ENCODE data around the gene MRPL39.

MRPL39 gene

GRCh38 chr21:25568246-25568645 lies 39.0 kb downstream of the MRPL39 start:
- DNase-seq = peak in 1 of 5 experiments; percentile 66

- DNase-seq = peak in 1 of 5 experiments; percentile 53
Measured at GRCh38 chr21:25567472-25567871, 39.8 kb downstream of the MRPL39 start.

DNA sequence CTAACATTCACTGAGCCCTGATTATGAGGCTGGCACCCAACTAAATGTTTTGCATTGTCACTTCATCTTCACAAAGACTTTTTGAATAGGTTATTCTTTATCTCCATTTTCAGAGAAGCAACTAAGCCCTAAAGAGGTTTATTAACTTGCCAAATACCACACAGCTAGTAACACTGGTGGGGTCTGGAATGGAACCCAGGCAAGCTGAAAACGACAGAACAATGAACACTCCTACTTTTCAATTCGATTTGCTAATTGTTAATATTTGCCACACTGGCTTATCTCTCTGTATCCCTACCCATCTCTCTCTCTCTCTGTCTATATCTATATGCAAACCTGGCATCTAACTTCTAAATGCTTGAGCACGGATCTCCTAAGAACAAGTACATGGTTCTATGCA lies 40.6 kb downstream of the MRPL39 start:
- no peak for DNase-seq

- DNase-seq = no peak
Measured at GRCh38 chr21:25565272-25566211, 41.7 kb downstream of the MRPL39 start.

DNA sequence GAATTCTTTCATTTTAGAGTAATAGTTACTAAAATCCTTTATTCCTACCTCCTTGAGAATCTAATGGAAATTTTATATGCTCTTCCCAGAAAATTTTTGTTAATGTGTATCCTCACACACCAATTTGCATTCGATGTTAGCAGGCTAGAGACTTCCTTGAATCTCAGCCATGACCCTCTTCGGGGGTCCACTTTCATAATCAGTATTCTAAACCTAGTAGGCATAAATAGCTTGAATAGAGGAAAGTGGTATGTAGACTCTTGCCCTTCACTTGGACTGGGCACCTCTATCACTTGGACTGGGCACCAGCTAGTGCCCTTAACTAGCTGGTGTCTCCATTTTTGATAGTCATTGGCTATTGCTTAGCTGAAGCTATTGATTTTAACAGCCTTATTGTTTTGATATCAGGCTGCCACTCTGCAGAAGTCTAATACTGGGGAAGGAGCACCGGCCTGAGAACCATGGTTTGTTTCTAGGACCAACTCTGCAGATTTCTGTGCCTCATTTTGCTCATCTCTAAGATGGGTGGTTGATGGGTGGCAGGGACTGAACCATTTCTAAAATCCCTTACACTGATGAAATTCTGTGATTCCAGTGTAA lies 42.8 kb downstream of the MRPL39 start:
- no peak for DNase-seq

- DNase-seq = peak in 2 of 5 experiments; percentile 51 to 87
Measured at GRCh38 chr21:25563361-25564116, 43.7 kb downstream of the MRPL39 start.

GRCh38 chr21:25562660-25563059 lies 44.6 kb downstream of the MRPL39 start:
- DNase-seq = peak in 1 of 5 experiments; percentile 46

- DNase-seq = peak; percentile 36 to 86 (median 56)
Measured at GRCh38 chr21:25561668-25562641, 45.3 kb downstream of the MRPL39 start.

DNA sequence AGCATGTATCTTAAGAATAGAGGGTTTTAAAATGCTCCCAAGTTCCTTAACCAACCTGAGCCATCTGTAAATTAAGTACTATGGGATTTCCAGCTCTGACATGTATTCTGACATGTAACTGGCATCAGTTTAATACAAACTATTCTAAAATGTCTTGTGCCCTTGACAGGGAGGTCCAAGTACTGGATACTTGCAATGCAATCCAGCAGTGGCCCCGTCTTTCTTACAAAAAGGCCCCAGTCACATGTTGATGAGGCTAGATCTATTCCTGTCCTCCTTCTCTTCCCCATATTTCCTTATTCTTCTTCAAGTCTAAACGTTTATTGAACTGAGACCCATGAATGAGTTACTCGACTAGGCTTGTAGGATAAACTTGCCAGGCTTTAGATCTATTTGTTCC lies 46.4 kb downstream of the MRPL39 start:
- DNase-seq = no peak

DNA sequence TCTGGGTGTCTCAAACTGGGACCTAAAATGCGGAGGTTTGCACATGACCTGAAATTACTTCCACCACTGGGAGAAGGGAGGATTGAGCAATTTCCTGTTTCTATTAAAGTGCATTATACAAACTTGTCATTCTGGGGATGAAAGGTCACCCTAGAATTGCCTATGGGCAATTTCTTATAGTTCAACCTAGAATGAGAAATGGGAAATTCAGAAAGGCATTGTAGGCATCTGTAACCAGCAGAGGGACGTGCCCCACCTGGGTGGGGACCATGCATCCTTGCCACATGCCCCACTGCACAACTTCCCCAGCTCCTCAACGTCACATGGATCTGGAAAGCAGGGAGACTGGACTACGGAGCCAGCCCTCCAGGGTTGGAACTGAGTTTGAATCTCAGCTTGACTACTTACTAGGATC lies 47.0 kb downstream of the MRPL39 start:
- no peak for DNase-seq

- no peak for DNase-seq
Measured at GRCh38 chr21:25559746-25560145, 47.5 kb downstream of the MRPL39 start.

- no peak for DNase-seq
Measured at GRCh38 chr21:25558123-25558522, 49.2 kb downstream of the MRPL39 start.

- no peak for DNase-seq
Measured at GRCh38 chr21:25557180-25557579, 50.1 kb downstream of the MRPL39 start.

- no peak for DNase-seq
Measured at GRCh38 chr21:25556091-25556490, 51.2 kb downstream of the MRPL39 start.

DNA sequence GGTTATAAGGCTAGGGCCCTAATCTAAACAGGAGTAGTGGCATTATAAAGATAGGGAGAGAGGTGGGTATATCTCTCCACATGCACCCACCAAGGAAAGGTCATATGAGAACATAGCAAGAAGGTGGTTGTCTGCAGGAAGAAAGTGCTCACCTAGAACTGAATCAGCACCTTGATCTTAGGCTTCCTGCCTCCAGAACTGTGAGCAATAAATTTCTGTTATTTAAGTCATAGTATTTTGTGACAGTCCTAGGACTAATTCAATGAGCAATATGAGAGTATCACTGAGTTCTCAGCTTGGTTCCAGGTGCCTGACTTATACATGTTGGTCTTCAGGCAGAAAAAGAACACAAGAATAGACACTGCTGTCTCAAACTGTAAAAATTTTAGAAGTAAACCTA lies 51.8 kb downstream of the MRPL39 start:
- no peak for DNase-seq

- DNase-seq = no peak
Measured at GRCh38 chr21:25552856-25553255, 54.4 kb downstream of the MRPL39 start.

DNA sequence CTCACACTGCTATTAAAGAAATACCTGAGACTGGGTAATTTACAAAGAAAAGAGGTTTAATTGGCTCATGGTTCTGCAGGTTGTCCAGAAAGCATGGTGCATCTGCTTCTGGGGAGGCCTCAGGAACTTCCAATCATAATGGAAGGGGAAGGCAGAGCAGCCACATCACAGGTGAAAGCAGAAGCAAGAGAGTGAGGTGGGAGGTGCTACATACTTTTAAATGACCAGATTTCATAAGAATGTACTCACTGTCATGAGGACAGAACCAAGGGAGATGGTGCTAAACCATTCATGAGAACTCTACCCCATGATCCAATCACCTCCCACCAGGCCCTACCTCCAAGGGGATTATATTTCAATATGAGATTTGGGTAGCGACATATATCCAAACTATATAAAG lies 55.7 kb downstream of the MRPL39 start:
- DNase-seq = no peak

DNA sequence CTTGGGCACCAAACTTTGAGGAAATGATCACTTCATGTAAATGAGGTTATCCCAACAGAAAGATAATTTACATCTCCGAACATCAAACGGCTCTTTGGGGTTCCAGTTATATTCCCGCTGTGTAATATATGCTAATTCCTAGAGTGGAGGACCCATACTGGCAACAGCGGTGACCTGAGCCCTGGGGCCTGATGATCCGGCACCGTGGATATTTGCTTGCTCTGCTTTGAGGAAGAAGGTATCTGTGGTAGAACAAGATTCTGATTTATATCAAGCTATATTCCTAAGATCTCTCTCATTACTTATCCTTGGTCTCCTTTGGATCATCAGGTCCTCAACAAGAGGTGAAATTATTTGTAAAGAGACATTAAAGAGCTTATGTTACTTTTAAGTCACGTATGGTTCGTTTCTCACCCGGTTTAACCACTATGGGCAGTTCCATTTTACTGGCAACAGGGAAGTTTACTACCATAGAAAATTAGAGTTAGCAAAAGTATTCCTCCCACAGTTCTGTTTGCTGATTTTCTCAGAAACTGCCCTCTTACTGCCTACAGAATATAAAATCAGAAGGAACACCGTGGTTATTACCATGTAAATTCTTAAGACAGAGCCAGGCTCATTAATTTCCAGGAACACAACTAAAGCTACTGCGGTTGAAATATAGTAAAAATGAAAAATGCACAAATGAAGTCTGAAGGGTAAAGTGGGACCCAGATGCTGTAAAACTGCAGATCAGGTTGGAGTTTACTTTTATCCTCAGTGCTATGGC lies 56.7 kb downstream of the MRPL39 start:
- no peak for DNase-seq

DNA sequence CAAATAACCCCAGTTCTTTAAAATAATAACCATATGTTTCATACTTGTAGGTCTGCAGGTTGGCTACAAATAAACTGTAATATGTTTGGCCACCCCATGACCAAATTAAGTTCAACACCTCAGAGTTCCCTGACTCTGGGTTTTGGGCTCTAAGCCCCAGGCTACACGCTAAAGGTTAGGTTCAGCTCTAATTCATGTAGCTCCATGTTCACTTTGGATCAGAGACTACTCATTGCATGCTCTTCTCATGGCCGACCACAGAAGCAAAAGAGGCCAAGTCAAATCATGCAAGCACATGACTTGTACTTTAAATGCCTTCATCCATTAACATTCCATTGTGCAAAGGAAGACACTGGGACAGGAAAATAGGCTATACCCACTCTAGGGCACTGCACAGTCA lies 66.2 kb downstream of the MRPL39 start:
- no peak for DNase-seq

GRCh38 chr21:25539606-25540005 lies 67.7 kb downstream of the MRPL39 start:
- no peak for DNase-seq

GRCh38 chr21:25537174-25537573 lies 70.1 kb downstream of the MRPL39 start:
- no peak for DNase-seq

Measured in T-helper 2 cell (primary cell).